ENCODE measurements around the gene FAM241A. TPM values are rescaled to one million over a fixed set of nuclear protein-coding genes. Genes with fewer than 3 reads are reported as not detected.
A peak's percentile ranks its signal among the peaks of the same experiment; 100 is the strongest.

FAM241A gene
- total and polyA plus RNA-seq, 9 of the 15 experiments (the other 6 are each of a cell fraction or from before 2014, with no cell fraction given) = 2.3 to 8.5 (median 5.3) TPM

GRCh38 chr4:112170451-112170993, 25.3 kb downstream of the FAM241A start (continued):
- TF ChIP-seq ZNF318 (IDR thresholded peaks at IDR 0.05; ENCODE audit: borderline replicate concordance in 1 of 2, low read depth in 1 of 2) = 0 out of 4 replicates have a peak, but pooled peaks of 1 of the 2 experiments have one; percentile 42
- 0 out of 2 replicates have a peak, but pooled peaks have one; percentile 22 for TF ChIP-seq MECOM (CRISPR knock-in tag; IDR thresholded peaks at IDR 0.05)
- peak; percentile 36 for TF ChIP-seq RFX1 (IDR thresholded peaks at IDR 0.05)
- TF ChIP-seq YY1 (IDR thresholded peaks at IDR 0.05; ENCODE audit: borderline replicate concordance in 1 of 3, control insufficient read depth in 1 of 3, extremely low read depth in 1 of 3, insufficient read depth in 3 of 3, insufficient read length in 1 of 3, insufficient replicate concordance in 2 of 3, low read depth in 1 of 3, low read length in 2 of 3) = peak in 1 of 3 experiments; percentile 66
- peak; percentile 82 for TF ChIP-seq EP400 (IDR thresholded peaks at IDR 0.05)
- TF ChIP-seq MXD1 (CRISPR knock-in tag; IDR thresholded peaks at IDR 0.05; ENCODE audit: borderline replicate concordance, poor library complexity, severe bottlenecking) = no peak
- no peak for TF ChIP-seq ILK (tag; IDR thresholded peaks at IDR 0.05; ENCODE audit: borderline replicate concordance, low read depth)
- peak; percentile 77 for TF ChIP-seq IRF9 (tag; IDR thresholded peaks at IDR 0.05)
- TF ChIP-seq ATF7 (IDR thresholded peaks at IDR 0.05) = peak; percentile 88
- no peak for TF ChIP-seq GTF2E2 (tag; IDR thresholded peaks at IDR 0.05)
- 0 out of 2 replicates have a peak, but pooled peaks have one; percentile 54 for TF ChIP-seq NBN (IDR thresholded peaks at IDR 0.05; ENCODE audit: low read depth)
- TF ChIP-seq TAF7 (tag; IDR thresholded peaks at IDR 0.05) = no peak
- TF ChIP-seq SMC3 (conservative IDR thresholded peaks at IDR 0.05; ENCODE audit: insufficient read depth, low read depth, low read length) = no peak
- 0 out of 2 replicates have a peak, but pooled peaks have one; percentile 7 for TF ChIP-seq BRD4 (IDR thresholded peaks at IDR 0.05)
- TF ChIP-seq ARID1B (IDR thresholded peaks at IDR 0.05) = peak; percentile 78
- peak; percentile 95 for TF ChIP-seq FOXJ2 (tag; IDR thresholded peaks at IDR 0.05)
- TF ChIP-seq NFRKB (IDR thresholded peaks at IDR 0.05; ENCODE audit: low read depth) = peak; percentile 87
- TF ChIP-seq PYGO2 (tag; IDR thresholded peaks at IDR 0.05) = no peak

Measured in K562 (cell line).